Thyroid gland (tissue), 4 donors: ENCODE measurements around the gene AUH. TPM values are rescaled to one million over a fixed set of nuclear protein-coding genes. Genes with fewer than 3 reads are reported as not detected.

ENCODE experiments used
- DNase-seq, 2 donors: peaks; one replicate each; pipeline ENCODE4 v3.0.0-alpha.2; 2019
- H3K27ac ChIP-seq, 3 donors: fragments of 200-600 bp; sonication (generic); 1 replicate in 2 of 3; 2 replicates in 1 of 3; pipeline ENCODE4 v1.5.1; 2016 to 2019; ENCODE audit warnings: mild to moderate bottlenecking in 1 of 3, moderate library complexity in 1 of 3
- H3K27me3 ChIP-seq: fragments of 200-600 bp; sonication (generic); one replicate; pipeline ENCODE4 v1.5.1; 2019
- H3K36me3 ChIP-seq, 2 donors: fragments of 200-600 bp; sonication (generic); one replicate each; pipeline ENCODE4 v1.5.1; 2016 to 2019
- H3K4me1 ChIP-seq, 2 donors: fragments of 200-600 bp; sonication (generic); one replicate each; pipeline ENCODE4 v1.5.1; 2017 to 2019
- H3K4me3 ChIP-seq, 3 donors: fragments of 200-600 bp; sonication (generic); replicated peaks in 1 of 3; 1 replicate in 2 of 3; 2 replicates in 1 of 3; pipeline ENCODE4 v1.5.1; 2016; ENCODE audit warnings: mild to moderate bottlenecking in 1 of 3
- H3K9me3 ChIP-seq: fragments of 200-600 bp; sonication (generic); one replicate; pipeline ENCODE4 v1.5.1; 2017
- POLR2A ChIP-seq, 2 donors: fragments of 450-650 bp; IDR thresholded peaks; one replicate each; pipeline ENCODE4 v1.6.1; 2017; ENCODE audit warnings: antibody characterized with exemption in 2 of 2, mild to moderate bottlenecking in 2 of 2, moderate library complexity in 1 of 2
- WGBS, 2 donors: methylation state at CpG; one replicate each; pipeline ENCODE4 v1.1.5; 2017; 5-methylcytosine and 5-hydroxymethylcytosine counted together
- intact Hi-C: fragments of 100-400 bp; cut with DNase I; formaldehyde crosslinking; loops from one replicate; pipeline ENCODE4 v1.15.1; 2023
- total RNA-seq, 4 donors: library from RNA; depleted of rRNA; stranded (reverse); fragments of >200 nt; gene quantifications; one replicate each; pipeline ENCODE4 v1.2.3, GENCODE V29; 2016
- TF ChIP-seq, protein P1 (sequence below), 6 experiments: fragments of 200-600 bp in 3 of 6; fragments of 450-650 bp in 3 of 6; sonication (generic) in 3 of 6; IDR thresholded peaks; one replicate each; pipeline ENCODE4 v1.5.1; 2016 to 2019; ENCODE audit warnings: antibody characterized with exemption in 6 of 6, mild to moderate bottlenecking in 2 of 6, inconsistent platforms in 1 of 6, moderate library complexity in 1 of 6

Gene AUH
- total RNA-seq, 4 donors from 2014 or later, result 57.1 to 83.5 (median 65.2) TPM

DNA sequence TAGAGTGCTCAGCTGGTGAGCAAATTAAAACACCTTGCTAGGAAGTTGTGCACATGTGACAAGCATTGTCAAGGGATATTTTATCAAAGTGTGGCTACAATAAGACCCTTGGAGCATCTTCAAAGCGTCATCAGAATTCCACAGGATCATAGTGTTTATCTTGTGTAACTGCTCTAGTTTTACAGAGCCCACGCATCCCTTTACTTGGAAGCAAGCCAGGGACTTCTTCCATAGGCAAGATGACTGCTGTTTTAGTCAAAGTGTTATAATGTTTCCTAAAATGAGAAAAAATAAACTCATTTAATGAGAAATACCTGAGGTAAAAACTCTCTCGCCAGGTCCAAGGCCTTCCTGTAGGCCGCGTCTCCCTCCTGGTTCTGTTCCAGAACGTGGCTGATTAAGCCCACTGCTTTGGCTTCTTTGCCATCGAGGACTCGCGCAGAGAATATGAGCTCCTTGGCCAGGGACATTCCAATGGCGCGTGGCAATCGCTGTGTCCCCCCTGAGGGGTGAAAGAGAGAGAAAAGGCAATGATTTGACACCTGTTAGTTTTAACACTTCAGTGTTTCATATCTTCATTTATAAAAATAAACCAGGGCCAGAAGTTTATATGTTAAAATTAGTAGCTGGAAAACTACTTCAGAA lies 141.1 kb downstream of the AUH start:
- no peak overlapping the region for H3K4me3 ChIP-seq
- H3K27me3 ChIP-seq, result no peaks in the 10 kb centered on the region
- intact Hi-C loops, result no loop called here
- no peaks in the 10 kb centered on the region for H3K9me3 ChIP-seq
- DNase-seq, result no peak
- TF ChIP-seq, protein P1, sequence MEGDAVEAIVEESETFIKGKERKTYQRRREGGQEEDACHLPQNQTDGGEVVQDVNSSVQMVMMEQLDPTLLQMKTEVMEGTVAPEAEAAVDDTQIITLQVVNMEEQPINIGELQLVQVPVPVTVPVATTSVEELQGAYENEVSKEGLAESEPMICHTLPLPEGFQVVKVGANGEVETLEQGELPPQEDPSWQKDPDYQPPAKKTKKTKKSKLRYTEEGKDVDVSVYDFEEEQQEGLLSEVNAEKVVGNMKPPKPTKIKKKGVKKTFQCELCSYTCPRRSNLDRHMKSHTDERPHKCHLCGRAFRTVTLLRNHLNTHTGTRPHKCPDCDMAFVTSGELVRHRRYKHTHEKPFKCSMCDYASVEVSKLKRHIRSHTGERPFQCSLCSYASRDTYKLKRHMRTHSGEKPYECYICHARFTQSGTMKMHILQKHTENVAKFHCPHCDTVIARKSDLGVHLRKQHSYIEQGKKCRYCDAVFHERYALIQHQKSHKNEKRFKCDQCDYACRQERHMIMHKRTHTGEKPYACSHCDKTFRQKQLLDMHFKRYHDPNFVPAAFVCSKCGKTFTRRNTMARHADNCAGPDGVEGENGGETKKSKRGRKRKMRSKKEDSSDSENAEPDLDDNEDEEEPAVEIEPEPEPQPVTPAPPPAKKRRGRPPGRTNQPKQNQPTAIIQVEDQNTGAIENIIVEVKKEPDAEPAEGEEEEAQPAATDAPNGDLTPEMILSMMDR (IDR thresholded peaks at IDR 0.05), result no peak
- no peak for TF ChIP-seq POLR2A (IDR thresholded peaks at IDR 0.05)
- peaks cover 5 to 7% of the 10 kb centered on the region in 2 donors for H3K36me3 ChIP-seq
- WGBS, 2 donors, result 92 to 94% methylated on average over 12 of the region's 12 CpGs
- no peak overlapping the region for H3K27ac ChIP-seq
- H3K4me1 ChIP-seq, result no peaks in the 10 kb centered on the region

DNA sequence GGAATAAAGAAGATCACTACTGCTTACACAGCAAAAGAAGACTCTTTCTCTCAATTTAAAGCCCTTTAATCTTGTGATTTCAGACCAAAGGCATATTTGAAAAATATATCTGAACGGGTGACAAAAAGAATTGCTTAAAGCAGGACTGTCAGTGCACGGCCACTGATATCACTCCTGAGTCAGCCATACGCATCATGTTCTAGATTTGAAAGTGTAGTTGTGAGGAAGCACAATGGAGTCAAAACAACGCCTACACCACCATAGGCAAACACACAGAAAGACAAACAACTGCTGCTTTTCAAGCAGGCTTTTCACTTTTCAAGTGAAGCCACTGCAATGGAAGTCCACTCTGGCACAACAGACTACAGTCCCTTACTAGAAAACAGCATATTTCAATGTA lies 141.7 kb downstream of the AUH start:
- TF ChIP-seq, protein P1 (IDR thresholded peaks at IDR 0.05), result no peak
- TF ChIP-seq POLR2A (IDR thresholded peaks at IDR 0.05), result no peak
- no peak overlapping the region for H3K4me3 ChIP-seq
- H3K9me3 ChIP-seq, result no peaks in the 10 kb centered on the region
- no peak for DNase-seq
- WGBS, 2 donors, result 93 to 96% methylated on average over 4 of the region's 4 CpGs
- intact Hi-C loops, result no loop called here
- H3K27ac ChIP-seq, result no peak overlapping the region
- H3K36me3 ChIP-seq, result peaks cover 5 to 7% of the 10 kb centered on the region in 2 donors
- H3K27me3 ChIP-seq, result no peaks in the 10 kb centered on the region
- no peaks in the 10 kb centered on the region for H3K4me1 ChIP-seq

GRCh38 chr9:91219557-91219956 lies 142.2 kb downstream of the AUH start:
- no peaks in the 10 kb centered on the region for H3K27me3 ChIP-seq
- WGBS, 2 donors, result 36 to 63% methylated on average over 1 of the region's 1 CpG
- no peak overlapping the region for H3K4me3 ChIP-seq
- no peak overlapping the region for H3K27ac ChIP-seq
- H3K4me1 ChIP-seq, result no peaks in the 10 kb centered on the region
- TF ChIP-seq, protein P1 (IDR thresholded peaks at IDR 0.05), result no peak
- no peak for TF ChIP-seq POLR2A (IDR thresholded peaks at IDR 0.05)
- intact Hi-C loops, result no loop called here
- DNase-seq, result no peak
- H3K9me3 ChIP-seq, result no peaks in the 10 kb centered on the region
- H3K36me3 ChIP-seq, result peaks cover 5 to 7% of the 10 kb centered on the region in 2 donors

DNA sequence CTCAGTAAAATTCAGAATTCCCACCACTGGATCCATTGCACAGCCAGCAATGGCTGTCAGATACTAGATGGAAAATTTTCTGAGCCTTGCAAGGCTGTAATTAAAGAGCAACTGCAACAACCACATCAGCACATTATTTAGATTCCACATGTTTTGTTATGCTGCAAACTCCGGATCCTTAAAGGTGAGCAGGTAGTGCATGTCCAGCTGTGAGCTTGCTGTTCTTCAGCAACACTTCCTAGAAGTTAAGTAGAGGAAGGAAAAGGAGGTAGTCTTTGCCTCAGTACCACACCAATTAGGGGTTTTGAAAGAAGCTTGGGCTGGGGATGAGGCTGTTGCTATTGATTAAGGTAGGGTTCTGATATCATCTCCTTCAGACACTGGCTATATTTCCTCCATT lies 144.3 kb downstream of the AUH start:
- no peak for DNase-seq
- H3K27ac ChIP-seq, result no peak overlapping the region
- WGBS, 2 donors, result 88 to 92% methylated on average over 1 of the region's 1 CpG
- no peaks in the 10 kb centered on the region for H3K9me3 ChIP-seq
- intact Hi-C loops, result no loop called here
- H3K4me3 ChIP-seq, result no peak overlapping the region
- H3K36me3 ChIP-seq, result peaks cover 5 to 7% of the 10 kb centered on the region in 2 donors
- TF ChIP-seq, protein P1 (IDR thresholded peaks at IDR 0.05), result no peak
- no peak for TF ChIP-seq POLR2A (IDR thresholded peaks at IDR 0.05)
- H3K27me3 ChIP-seq, result no peaks in the 10 kb centered on the region
- no peaks in the 10 kb centered on the region for H3K4me1 ChIP-seq

DNA sequence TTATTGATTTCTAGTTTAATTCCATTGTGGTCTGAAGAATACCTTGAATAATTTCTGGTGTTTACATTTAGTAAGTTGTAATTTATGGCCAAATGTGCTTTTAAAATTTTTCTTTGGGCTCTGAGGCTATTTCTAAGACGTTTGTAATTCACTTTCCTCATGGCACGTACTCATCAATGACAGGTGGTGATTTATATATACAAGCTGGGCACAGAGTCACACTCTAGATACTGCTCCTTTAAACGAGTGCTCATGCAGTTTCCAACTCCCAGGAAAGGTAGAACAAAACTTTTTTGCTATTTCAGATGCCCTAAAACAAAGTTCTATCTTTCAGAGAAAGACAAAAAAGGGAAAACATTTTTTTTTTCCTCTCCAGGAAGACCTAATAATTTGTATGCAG lies 146.9 kb downstream of the AUH start:
- H3K27me3 ChIP-seq, result no peaks in the 10 kb centered on the region
- H3K27ac ChIP-seq, result no peak overlapping the region
- 80 to 82% methylated on average over 3 of the region's 3 CpGs for WGBS, 2 donors
- no peak for TF ChIP-seq POLR2A (IDR thresholded peaks at IDR 0.05)
- TF ChIP-seq, protein P1 (IDR thresholded peaks at IDR 0.05), result no peak
- intact Hi-C loops, result no loop called here
- H3K36me3 ChIP-seq, result peaks cover 0 to 2% of the 10 kb centered on the region in 2 donors
- no peak overlapping the region for H3K4me3 ChIP-seq
- no peaks in the 10 kb centered on the region for H3K4me1 ChIP-seq
- no peak for DNase-seq
- no peaks in the 10 kb centered on the region for H3K9me3 ChIP-seq
